Stomach (tissue), 9 donors: Measurements from ENCODE around the gene KCNIP4. TPM values are rescaled to one million over a fixed set of nuclear protein-coding genes. Genes with fewer than 3 reads are reported as not detected.

Experiments used
- DNase-seq, 2 donors: peaks; one replicate each; pipeline versions ENCODE4 v3.0.0 to v3.0.0-alpha.2; 2013 to 2019
- H3K27ac ChIP-seq, 5 donors: fragments of 200-600 bp in 4 of 5; sonication (generic) in 4 of 5; one replicate each; pipeline ENCODE4 v1.5.1; 2013 to 2019; ENCODE audit warnings: mild to moderate bottlenecking in 1 of 5, moderate library complexity in 1 of 5
- H3K27me3 ChIP-seq, 3 donors: fragments of 200-600 bp; sonication (generic); one replicate each; pipeline ENCODE4 v1.5.1; 2017 to 2019; ENCODE audit warnings: mixed run types in 1 of 3
- H3K36me3 ChIP-seq, 4 donors: fragments of 200-600 bp; sonication (generic); 1 replicate in 3 of 4; 2 replicates in 1 of 4; pipeline ENCODE4 v1.5.1; 2016 to 2019
- H3K4me1 ChIP-seq, 4 donors: fragments of 200-600 bp; sonication (generic); one replicate each; pipeline ENCODE4 v1.5.1; 2016 to 2019
- H3K4me3 ChIP-seq, 4 donors: fragments of 200-600 bp; sonication (generic) in 3 of 4; one replicate each; pipeline ENCODE4 v1.5.1; 2016 to 2019; ENCODE audit warnings: mild to moderate bottlenecking in 1 of 4
- H3K9me3 ChIP-seq, 4 donors: fragments of 200-600 bp; sonication (generic); one replicate each; pipeline ENCODE4 v1.5.1; 2016 to 2019
- EP300 ChIP-seq: sonication (generic); formaldehyde crosslinking; IDR thresholded peaks from one replicate; pipeline ENCODE4 v1.6.1; 2017; ENCODE audit warnings: antibody characterized with exemption
- POLR2A ChIP-seq, 4 donors: fragments of 450-650 bp; IDR thresholded peaks; one replicate each; pipeline ENCODE4 v1.6.1; 2016; ENCODE audit warnings: antibody characterized with exemption in 4 of 4, control low read depth in 2 of 4, mild to moderate bottlenecking in 1 of 4, moderate library complexity in 1 of 4
- POLR2AphosphoS5 ChIP-seq, 3 donors: sonication (generic); formaldehyde crosslinking; IDR thresholded peaks; one replicate each; pipeline ENCODE4 v1.6.1; 2016; ENCODE audit warnings: antibody characterized with exemption in 3 of 3
- WGBS, 5 donors: extraction: QIAGEN DNeasy Blood & Tissue Kit in 3 of 5; methylation state at CpG; one replicate each; pipeline versions ENCODE4 v1.1.5 to v1.1.7; 2013 to 2018; 5-methylcytosine and 5-hydroxymethylcytosine counted together
- intact Hi-C: fragments of 100-400 bp; cut with DNase I; formaldehyde crosslinking; loops from one replicate; pipeline ENCODE4 v1.15.1; 2023; ENCODE audit warnings: low total_unique reads
- polyA plus RNA-seq, 3 donors: library from polyadenylated mRNA; stranded (reverse); fragments of 200-250 nt; gene quantifications; one replicate each; pipeline ENCODE4 v1.2.3, GENCODE V29; 2013
- total RNA-seq, 5 donors: library from RNA; depleted of rRNA; stranded (reverse); fragments of >200 nt; gene quantifications; one replicate each; pipeline versions ENCODE4 v1.1.0 to v1.2.3, GENCODE V29; 2014 to 2016
- TF ChIP-seq, protein P1 (sequence below), 7 experiments: fragments of 450-650 bp in 4 of 7; fragments of 200-600 bp in 3 of 7; sonication (generic) in 3 of 7; IDR thresholded peaks; one replicate each; pipeline ENCODE4 v1.5.1; 2016 to 2019; ENCODE audit warnings: antibody characterized with exemption in 7 of 7, control low read depth in 2 of 7, mild to moderate bottlenecking in 1 of 7
- donor health status: healthy with polysubstance abuse.
- donor health status: Bipolar disorder and iron deficiency.
- donor health status: healthy.

KCNIP4 gene
- total and polyA plus RNA-seq, 8 donors = 0.23 to 1.8 (median 1.3) TPM; not detected in 4

DNA sequence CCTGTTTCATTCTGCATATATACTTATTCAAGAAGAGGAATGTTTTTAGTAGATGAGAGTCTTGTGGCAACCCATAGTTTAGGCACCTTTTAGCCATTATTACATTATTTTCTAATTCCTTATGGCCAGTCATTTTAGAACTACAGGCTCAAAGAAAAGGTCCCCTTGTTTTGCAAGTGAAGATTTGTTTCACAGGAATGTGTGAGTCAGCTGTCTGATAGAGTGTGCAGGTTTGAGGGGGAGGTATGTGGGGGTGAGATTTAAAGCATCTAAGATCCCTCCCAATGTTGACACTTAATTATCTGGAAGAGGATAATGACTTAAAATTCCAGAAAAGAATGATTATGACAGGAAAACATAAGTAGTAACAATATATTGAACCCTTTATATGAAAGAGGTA, 495.6 kb downstream of the KCNIP4 start:
- intact Hi-C loops = no loop called here
- Histone ChIP-seq H3K9me3 (no peaks in the 10 kb centered on the region), H3K4me3 (no peak overlapping the region), H3K4me1 (no peaks in the 10 kb centered on the region), H3K36me3 (no peaks in the 10 kb centered on the region), H3K27ac (no peak overlapping the region), H3K27me3 (no peaks in the 10 kb centered on the region)
- TF ChIP-seq EP300 = no peak
- TF ChIP-seq POLR2A (IDR thresholded peaks at IDR 0.05) = no peak
- TF ChIP-seq, protein P1, sequence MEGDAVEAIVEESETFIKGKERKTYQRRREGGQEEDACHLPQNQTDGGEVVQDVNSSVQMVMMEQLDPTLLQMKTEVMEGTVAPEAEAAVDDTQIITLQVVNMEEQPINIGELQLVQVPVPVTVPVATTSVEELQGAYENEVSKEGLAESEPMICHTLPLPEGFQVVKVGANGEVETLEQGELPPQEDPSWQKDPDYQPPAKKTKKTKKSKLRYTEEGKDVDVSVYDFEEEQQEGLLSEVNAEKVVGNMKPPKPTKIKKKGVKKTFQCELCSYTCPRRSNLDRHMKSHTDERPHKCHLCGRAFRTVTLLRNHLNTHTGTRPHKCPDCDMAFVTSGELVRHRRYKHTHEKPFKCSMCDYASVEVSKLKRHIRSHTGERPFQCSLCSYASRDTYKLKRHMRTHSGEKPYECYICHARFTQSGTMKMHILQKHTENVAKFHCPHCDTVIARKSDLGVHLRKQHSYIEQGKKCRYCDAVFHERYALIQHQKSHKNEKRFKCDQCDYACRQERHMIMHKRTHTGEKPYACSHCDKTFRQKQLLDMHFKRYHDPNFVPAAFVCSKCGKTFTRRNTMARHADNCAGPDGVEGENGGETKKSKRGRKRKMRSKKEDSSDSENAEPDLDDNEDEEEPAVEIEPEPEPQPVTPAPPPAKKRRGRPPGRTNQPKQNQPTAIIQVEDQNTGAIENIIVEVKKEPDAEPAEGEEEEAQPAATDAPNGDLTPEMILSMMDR (IDR thresholded peaks at IDR 0.05) = no peak
- no peak for TF ChIP-seq POLR2AphosphoS5 (IDR thresholded peaks at IDR 0.05)
- DNase-seq = no peak

DNA sequence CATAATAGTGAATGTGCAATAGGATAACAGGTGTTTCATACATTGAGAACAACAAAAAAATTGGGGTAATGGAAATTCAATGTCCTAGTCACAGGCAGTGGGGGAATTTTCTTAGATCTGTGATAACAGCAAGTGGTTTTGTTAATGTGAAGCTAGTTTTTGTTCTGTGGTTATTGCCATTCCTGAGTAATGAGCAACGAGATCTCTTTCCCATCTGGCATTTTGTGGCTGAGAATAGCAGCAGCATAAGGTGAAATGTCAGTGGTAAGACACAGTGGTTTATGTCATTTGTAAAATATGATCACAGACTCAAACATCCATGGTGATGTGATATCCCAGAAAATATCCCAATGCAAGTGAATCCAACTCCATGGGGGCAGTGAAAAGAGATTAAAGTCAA, 497.5 kb downstream of the KCNIP4 start:
- TF ChIP-seq, protein P1 (IDR thresholded peaks at IDR 0.05) = no peak
- TF ChIP-seq EP300 (no peak), POLR2AphosphoS5 (IDR thresholded peaks at IDR 0.05) (no peak), POLR2A (IDR thresholded peaks at IDR 0.05) (no peak)
- no peak for DNase-seq
- intact Hi-C loops = no loop called here

DNA sequence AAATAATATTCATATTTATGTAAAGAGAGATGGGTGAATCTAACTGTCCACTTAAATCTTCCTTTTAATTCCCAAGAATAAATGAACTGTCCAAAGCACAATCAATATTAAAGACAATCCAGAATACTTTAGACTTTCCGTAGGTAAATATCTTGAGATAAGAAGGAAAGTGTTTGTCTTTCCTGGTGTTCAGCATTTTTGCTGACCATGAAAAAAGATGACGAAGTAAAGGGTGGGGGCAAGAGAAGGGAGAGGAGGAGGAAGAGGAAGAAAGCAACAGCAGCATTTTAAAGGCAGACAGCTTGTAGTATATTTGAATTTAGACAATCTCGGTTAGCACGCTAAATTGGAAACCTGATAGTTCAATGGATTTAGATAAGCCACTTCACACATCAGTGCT, 498.2 kb downstream of the KCNIP4 start:
- intact Hi-C loops = no loop called here
- TF ChIP-seq POLR2AphosphoS5 (IDR thresholded peaks at IDR 0.05) = no peak
- TF ChIP-seq, protein P1 (IDR thresholded peaks at IDR 0.05) = no peak
- no peak for TF ChIP-seq EP300
- Histone ChIP-seq H3K27ac (no peak overlapping the region), H3K27me3 (no peaks in the 10 kb centered on the region), H3K4me1 (no peaks in the 10 kb centered on the region), H3K9me3 (no peaks in the 10 kb centered on the region), H3K36me3 (no peaks in the 10 kb centered on the region), H3K4me3 (no peak overlapping the region)
- WGBS, 5 donors = 24 to 41% (median 31%) methylated on average over 4 of the region's 4 CpGs
- DNase-seq = no peak

More for the DNA sequence above, 497.5 kb downstream of the KCNIP4 start:
- Histone ChIP-seq H3K4me3 (no peak overlapping the region), H3K27ac (no peak overlapping the region), H3K27me3 (no peaks in the 10 kb centered on the region), H3K4me1 (no peaks in the 10 kb centered on the region), H3K36me3 (no peaks in the 10 kb centered on the region), H3K9me3 (no peaks in the 10 kb centered on the region)
- 38 to 58% (median 41%) methylated on average over 1 of the region's 1 CpG for WGBS, 5 donors

DNA sequence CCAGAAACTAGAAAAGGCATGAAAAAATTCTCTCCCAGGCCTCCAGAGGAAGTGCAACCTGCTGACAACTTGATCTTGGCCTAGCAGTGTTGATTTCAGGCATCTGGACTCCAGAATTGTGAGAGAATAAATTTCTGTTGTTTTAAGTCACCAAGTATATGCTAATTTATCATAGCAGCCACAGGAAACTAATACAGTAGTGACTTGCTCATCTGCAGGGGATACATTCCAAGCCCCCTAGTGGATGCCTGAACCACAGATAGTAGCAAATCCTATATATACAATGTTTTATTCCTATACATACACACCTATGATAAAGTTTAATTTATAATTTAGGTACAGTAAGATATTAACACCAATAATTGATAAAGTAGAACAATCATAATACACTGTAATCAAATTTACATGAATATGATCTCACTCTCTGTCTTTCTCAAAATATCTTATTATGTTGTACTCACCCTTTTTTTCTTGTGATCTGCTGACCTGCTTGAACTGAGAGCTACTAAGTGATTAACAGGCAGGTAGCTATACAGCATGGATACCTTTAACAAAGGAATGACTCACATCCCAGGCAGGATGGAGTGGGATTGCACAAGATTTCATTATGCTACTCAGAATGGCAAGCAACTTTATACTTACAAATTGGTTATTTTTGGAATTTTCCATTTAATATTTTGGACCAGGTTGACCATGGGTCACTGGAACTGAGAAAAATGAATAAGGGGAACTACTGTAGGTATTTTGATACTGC, 501.1 kb downstream of the KCNIP4 start:
- no peak overlapping the region for H3K27ac ChIP-seq
- no peaks in the 10 kb centered on the region for H3K9me3 ChIP-seq
- no peak for DNase-seq
- H3K27me3 ChIP-seq = no peaks in the 10 kb centered on the region
- H3K4me3 ChIP-seq = no peak overlapping the region
- intact Hi-C loops = no loop called here
- no peaks in the 10 kb centered on the region for H3K4me1 ChIP-seq
- no peaks in the 10 kb centered on the region for H3K36me3 ChIP-seq
- no peak for TF ChIP-seq POLR2A (IDR thresholded peaks at IDR 0.05)
- no peak for TF ChIP-seq EP300
- TF ChIP-seq, protein P1 (IDR thresholded peaks at IDR 0.05) = no peak
